Neural progenitor cell (in vitro differentiated cells): ENCODE results near the gene C1orf115. TPM values are rescaled to one million over a fixed set of nuclear protein-coding genes. Genes with fewer than 3 reads are reported as not detected.

ENCODE experiments used
- DNase-seq: peaks from one replicate; pipeline ENCODE4 v3.0.0-alpha.2; 2016; ENCODE audit warnings: low spot score
- H2AFZ ChIP-seq: fragments of 200-600 bp; sonication (generic); replicated peaks from 2 replicates; pipeline ENCODE4 v1.6.1; 2016; ENCODE audit warnings: antibody characterized with exemption
- H3F3A ChIP-seq: fragments of 200-600 bp; sonication (generic); 2 replicates; pipeline ENCODE4 v1.6.1; 2016; ENCODE audit warnings: antibody characterized with exemption, low read depth
- H3K27ac ChIP-seq: fragments of 200-600 bp; sonication (generic); 2 replicates; pipeline ENCODE4 v1.5.1; 2016; ENCODE audit warnings: mild to moderate bottlenecking
- H3K27me3 ChIP-seq: fragments of 200-600 bp; sonication (generic); 2 replicates; pipeline ENCODE4 v1.6.1; 2016; ENCODE audit warnings: mild to moderate bottlenecking, moderate library complexity
- H3K36me3 ChIP-seq: fragments of 200-600 bp; sonication (generic); 2 replicates; pipeline ENCODE4 v1.5.1; 2016
- H3K4me1 ChIP-seq: fragments of 200-600 bp; sonication (generic); 2 replicates; pipeline ENCODE4 v1.6.1; 2016; ENCODE audit warnings: mixed run types
- H3K4me2 ChIP-seq: fragments of 200-600 bp; sonication (generic); 2 replicates; pipeline ENCODE4 v1.6.1; 2016
- H3K4me3 ChIP-seq: fragments of 200-600 bp; sonication (generic); 2 replicates; pipeline ENCODE4 v1.5.1; 2016
- H3K79me2 ChIP-seq: fragments of 200-600 bp; sonication (generic); 2 replicates; pipeline ENCODE4 v1.6.1; 2016; ENCODE audit warnings: low read depth
- H3K9ac ChIP-seq: fragments of 200-600 bp; sonication (generic); 2 replicates; pipeline ENCODE4 v1.6.1; 2016
- H3K9me3 ChIP-seq: fragments of 200-600 bp; sonication (generic); 2 replicates; pipeline ENCODE4 v1.5.1; 2016; ENCODE audit warnings: low read depth
- H4K20me1 ChIP-seq: fragments of 200-600 bp; sonication (generic); 2 replicates; pipeline ENCODE4 v1.6.1; 2016; ENCODE audit warnings: low read depth
- H3K27ac Mint-ChIP-seq: 3 replicates; pipeline ENCODE4 v1.8.0; 2021; ENCODE audit warnings: mixed read lengths
- H3K27me3 Mint-ChIP-seq: 2 replicates; pipeline ENCODE4 v1.8.0; 2022; ENCODE audit warnings: low read depth, mild to moderate bottlenecking, inconsistent platforms, moderate library complexity, mixed read lengths; ENCODE audit not compliant: insufficient read depth
- H3K36me3 Mint-ChIP-seq: 3 replicates; pipeline ENCODE4 v1.8.0; 2021; ENCODE audit warnings: mixed read lengths
- H3K4me1 Mint-ChIP-seq: 3 replicates; pipeline ENCODE4 v1.8.0; 2021; ENCODE audit warnings: mixed read lengths
- H3K4me3 Mint-ChIP-seq: 3 replicates; pipeline ENCODE4 v1.8.0; 2021; ENCODE audit warnings: mild to moderate bottlenecking, moderate library complexity, mixed read lengths
- H3K9me3 Mint-ChIP-seq: 3 replicates; pipeline ENCODE4 v1.8.0; 2020; ENCODE audit warnings: mixed read lengths
- CTCF ChIP-seq: fragments of 200-600 bp; sonication (generic); IDR thresholded peaks from 2 replicates; pipeline ENCODE4 v1.5.1; 2017; ENCODE audit warnings: antibody characterized with exemption, mild to moderate bottlenecking
- EZH2 ChIP-seq: fragments of 200-600 bp; sonication (generic); IDR thresholded peaks from 2 replicates; pipeline ENCODE4 v1.6.1; 2017; ENCODE audit warnings: antibody characterized with exemption, mild to moderate bottlenecking, moderate library complexity
- EZH2phosphoT487 ChIP-seq: fragments of 200-600 bp; sonication (generic); IDR thresholded peaks from 2 replicates; pipeline ENCODE4 v1.6.1; 2017; ENCODE audit warnings: antibody characterized with exemption
- total RNA-seq: library from RNA; depleted of rRNA; stranded (reverse); fragments of >200 nt; gene quantifications from 2 replicates; pipeline ENCODE4 v1.2.3, GENCODE V29; 2015; ENCODE audit warnings: low replicate concordance

Gene C1orf115
- total RNA-seq, 1 donor from 2014 or later, result 6.2 TPM

GRCh38 chr1:220697326-220697725, 7.2 kb downstream of the C1orf115 start:
- DNase-seq, result no peak
- Histone ChIP-seq H3K4me1 (peaks cover 7% of the 10 kb centered on the region), H3K27me3 (peaks cover 9% of the 10 kb centered on the region), H3K79me2 (no peaks in the 10 kb centered on the region), H3F3A (no peaks in the 10 kb centered on the region), H3K36me3 (no peaks in the 10 kb centered on the region), H3K9ac (no peak overlapping the region), H3K27ac (no peak overlapping the region), H2AFZ (no peak overlapping the region), H3K9me3 (no peaks in the 10 kb centered on the region), H3K4me2 (no peak overlapping the region), H4K20me1 (no peaks in the 10 kb centered on the region), H3K4me3 (no peak overlapping the region)
- Mint-ChIP-seq H3K36me3 (no peaks in the 10 kb centered on the region), H3K9me3 (peaks cover 4% of the 10 kb centered on the region), H3K27ac (no peak overlapping the region), H3K27me3 (no peaks in the 10 kb centered on the region), H3K4me1 (peaks cover 4% of the 10 kb centered on the region), H3K4me3 (no peak overlapping the region)
- TF ChIP-seq EZH2, result no peak
- no peak for TF ChIP-seq EZH2phosphoT487
- TF ChIP-seq CTCF, result no peak

GRCh38 chr1:220698607-220699016, 8.4 kb downstream of the C1orf115 start:
- DNase-seq, result no peak
- Histone ChIP-seq H3K4me3 (no peak overlapping the region), H3K27me3 (no peaks in the 10 kb centered on the region), H4K20me1 (no peaks in the 10 kb centered on the region), H2AFZ (no peak overlapping the region), H3K36me3 (no peaks in the 10 kb centered on the region), H3K9ac (no peak overlapping the region), H3F3A (no peaks in the 10 kb centered on the region), H3K9me3 (no peaks in the 10 kb centered on the region), H3K79me2 (no peaks in the 10 kb centered on the region), H3K27ac (no peak overlapping the region), H3K4me2 (no peak overlapping the region), H3K4me1 (peaks cover 7% of the 10 kb centered on the region)
- no peaks in the 10 kb centered on the region for H3K36me3 Mint-ChIP-seq
- no peak for TF ChIP-seq CTCF
- no peak for TF ChIP-seq EZH2phosphoT487
- TF ChIP-seq EZH2, result no peak
- peaks cover 4% of the 10 kb centered on the region for H3K4me1 Mint-ChIP-seq
- H3K27ac Mint-ChIP-seq, result no peak overlapping the region
- H3K4me3 Mint-ChIP-seq, result no peak overlapping the region
- peaks cover 5% of the 10 kb centered on the region for H3K9me3 Mint-ChIP-seq
- no peaks in the 10 kb centered on the region for H3K27me3 Mint-ChIP-seq

- TF ChIP-seq EZH2phosphoT487 (no peak), EZH2 (no peak)
- Mint-ChIP-seq H3K27me3 (no peaks in the 10 kb centered on the region), H3K4me3 (no peak overlapping the region), H3K9me3 (peaks cover 5% of the 10 kb centered on the region), H3K27ac (no peak overlapping the region), H3K36me3 (no peaks in the 10 kb centered on the region), H3K4me1 (peaks cover 4% of the 10 kb centered on the region)
- H3K27ac ChIP-seq, result no peak overlapping the region
- no peak overlapping the region for H3K4me3 ChIP-seq
- H2AFZ ChIP-seq, result no peak overlapping the region
- no peak overlapping the region for H3K4me2 ChIP-seq
- H3K79me2 ChIP-seq, result no peaks in the 10 kb centered on the region
- H3K9me3 ChIP-seq, result no peaks in the 10 kb centered on the region
- no peaks in the 10 kb centered on the region for H3K27me3 ChIP-seq
- no peaks in the 10 kb centered on the region for H3K36me3 ChIP-seq
- H3K4me1 ChIP-seq, result peaks cover 7% of the 10 kb centered on the region
- no peak for DNase-seq
- no peaks in the 10 kb centered on the region for H4K20me1 ChIP-seq
- no peak overlapping the region for H3K9ac ChIP-seq
- H3F3A ChIP-seq, result no peaks in the 10 kb centered on the region
Measured at GRCh38 chr1:220699044-220699443, 8.9 kb downstream of the C1orf115 start.

GRCh38 chr1:220700556-220701179, 10.5 kb downstream of the C1orf115 start:
- Histone ChIP-seq H3K27me3 (no peaks in the 10 kb centered on the region), H3K27ac (no peak overlapping the region), H3K36me3 (no peaks in the 10 kb centered on the region), H2AFZ (no peak overlapping the region), H3K9ac (no peak overlapping the region), H3K4me1 (peaks cover 7% of the 10 kb centered on the region), H4K20me1 (no peaks in the 10 kb centered on the region), H3K9me3 (no peaks in the 10 kb centered on the region), H3K4me2 (peak overlapping the region; percentile 34), H3K4me3 (no peak overlapping the region), H3F3A (no peaks in the 10 kb centered on the region), H3K79me2 (no peaks in the 10 kb centered on the region)
- no peaks in the 10 kb centered on the region for H3K36me3 Mint-ChIP-seq
- peak; percentile 53 for DNase-seq
- peaks cover 4% of the 10 kb centered on the region for H3K4me1 Mint-ChIP-seq
- H3K9me3 Mint-ChIP-seq, result peaks cover 5% of the 10 kb centered on the region
- TF ChIP-seq EZH2phosphoT487, result no peak
- no peak for TF ChIP-seq CTCF
- no peak for TF ChIP-seq EZH2
- no peak overlapping the region for H3K4me3 Mint-ChIP-seq
- H3K27ac Mint-ChIP-seq, result no peak overlapping the region
- H3K27me3 Mint-ChIP-seq, result no peaks in the 10 kb centered on the region
